Posterior vena cava (tissue), 2 donors: ENCODE measurements around the gene ZNF578. TPM values are rescaled to one million over a fixed set of nuclear protein-coding genes. Genes with fewer than 3 reads are reported as not detected.
"Not testable (repeated sequence)": the region's sequence is repeated elsewhere in the genome, so short reads cannot be mapped to it uniquely, and the experiment has no call there.

Source experiments
- DNase-seq: peaks from one replicate; pipeline ENCODE4 v3.0.0-alpha.2; 2020; ENCODE audit warnings: low spot score
- intact Hi-C, 2 donors: fragments of 100-400 bp; cut with DNase I; formaldehyde crosslinking; loops; one replicate each; pipeline versions ENCODE4 v1.14.1 to v1.14.2; 2022 to 2023
- long read RNA-seq, 2 donors: library from polyadenylated mRNA; unstranded; transcript quantifications; one replicate each; pipeline ENCODE4 v2.0.0, GENCODE V29; 2020 to 2021
- total RNA-seq, 2 donors: library from RNA; stranded (reverse); fragmentation: NEBNext Ultra II Directional; extraction: Animal tissue kit (Norgen Biotek cat#: 25700); gene quantifications; one replicate each; pipeline ENCODE4 v1.2.1, GENCODE V29; 2021
- donor health status: DM: yes; HTN: yes; CAD: no.
- donor health status: DM: yes; HTN: yes; CAD: no.

The ZNF578 gene
- 1 to 10 TPM; 3.1 to 3.7 TPM for total RNA-seq
- long read RNA-seq, donor 1, partial matches to known transcripts: 0 of 2 reads
- long read RNA-seq, donor 1, other reads (novel, unspliced or antisense): 2 of 2 reads
- long read RNA-seq, donor 2: 0 reads

- intact Hi-C loops: no loop called here
- peak; percentile 94 for DNase-seq
These were observed at the start of gene ZNF578 for GRCh38 chr19:52453324-52454094. Gene ZNF578 (plus strand): TSS chr19:52453553. CDS start chr19:52501846, 48,293 bp downstream.

GRCh38 chr19:52410276-52410675 is 43.1 kb upstream of the ZNF578 start:
- intact Hi-C loops: no loop called here
- no peak for DNase-seq

GRCh38 chr19:52415711-52416110 is 37.6 kb upstream of the ZNF578 start:
- no peak for DNase-seq
- intact Hi-C loops: no loop called here

- intact Hi-C loops: no loop called here
- DNase-seq: no peak
These were observed 24.4 kb upstream of the ZNF578 start, which contains the start of gene ZNF534 for GRCh38 chr19:52428937-52429336. Gene ZNF534 (plus strand): TSS chr19:52429148. CDS start chr19:52431475, 2,327 bp downstream.

- no peak for DNase-seq
- intact Hi-C loops: no loop called here
These were observed 11.2 kb upstream of the ZNF578 start for GRCh38 chr19:52442179-52442578.

GRCh38 chr19:52444506-52444905 is 8.8 kb upstream of the ZNF578 start:
- intact Hi-C loops: no loop called here
- no peak for DNase-seq

GRCh38 chr19:52451241-52451640 is 2.1 kb upstream of the ZNF578 start:
- DNase-seq: no peak
- intact Hi-C loops: no loop called here

GRCh38 chr19:52464798-52465470 is 11.6 kb downstream of the ZNF578 start:
- no peak for DNase-seq
- intact Hi-C loops: no loop called here

- intact Hi-C loops: no loop called here
These were observed 20.4 kb downstream of the ZNF578 start for GRCh38 chr19:52473655-52474350.

GRCh38 chr19:52474351-52475127 is 21.2 kb downstream of the ZNF578 start:
- DNase-seq: no peak
- intact Hi-C loops: no loop called here

More at GRCh38 chr19:52473655-52474350, 20.4 kb downstream of the ZNF578 start:
- DNase-seq: no peak

GRCh38 chr19:52484111-52484743 is 30.9 kb downstream of the ZNF578 start:
- DNase-seq, intact Hi-C loops: not testable (repeated sequence)

GRCh38 chr19:52485064-52485463 is 31.7 kb downstream of the ZNF578 start:
- DNase-seq, intact Hi-C loops: not testable (repeated sequence)

GRCh38 chr19:52485561-52486240 is 32.3 kb downstream of the ZNF578 start:
- intact Hi-C loops, DNase-seq: not testable (repeated sequence)

- intact Hi-C loops: no loop called here
- DNase-seq: no peak
These were observed 39.0 kb downstream of the ZNF578 start for GRCh38 chr19:52492201-52492993.

GRCh38 chr19:52492994-52493470 is 39.7 kb downstream of the ZNF578 start:
- intact Hi-C loops: no loop called here

GRCh38 chr19:52494518-52494917 is 41.2 kb downstream of the ZNF578 start:
- intact Hi-C loops: no loop called here
- DNase-seq: no peak

More at GRCh38 chr19:52492994-52493470, 39.7 kb downstream of the ZNF578 start:
- no peak for DNase-seq

- intact Hi-C loops: no loop called here
These were observed 45.2 kb downstream of the ZNF578 start for GRCh38 chr19:52498571-52498970.

More at GRCh38 chr19:52498571-52498970, 45.2 kb downstream of the ZNF578 start:
- DNase-seq: no peak
